ENCODE data around the gene SLC16A6. TPM values are rescaled to one million over a fixed set of nuclear protein-coding genes. Genes with fewer than 3 reads are reported as not detected.

Gene SLC16A6
- total RNA-seq, 2 donors from 2014 or later = 0.22 to 0.43 TPM

DNA sequence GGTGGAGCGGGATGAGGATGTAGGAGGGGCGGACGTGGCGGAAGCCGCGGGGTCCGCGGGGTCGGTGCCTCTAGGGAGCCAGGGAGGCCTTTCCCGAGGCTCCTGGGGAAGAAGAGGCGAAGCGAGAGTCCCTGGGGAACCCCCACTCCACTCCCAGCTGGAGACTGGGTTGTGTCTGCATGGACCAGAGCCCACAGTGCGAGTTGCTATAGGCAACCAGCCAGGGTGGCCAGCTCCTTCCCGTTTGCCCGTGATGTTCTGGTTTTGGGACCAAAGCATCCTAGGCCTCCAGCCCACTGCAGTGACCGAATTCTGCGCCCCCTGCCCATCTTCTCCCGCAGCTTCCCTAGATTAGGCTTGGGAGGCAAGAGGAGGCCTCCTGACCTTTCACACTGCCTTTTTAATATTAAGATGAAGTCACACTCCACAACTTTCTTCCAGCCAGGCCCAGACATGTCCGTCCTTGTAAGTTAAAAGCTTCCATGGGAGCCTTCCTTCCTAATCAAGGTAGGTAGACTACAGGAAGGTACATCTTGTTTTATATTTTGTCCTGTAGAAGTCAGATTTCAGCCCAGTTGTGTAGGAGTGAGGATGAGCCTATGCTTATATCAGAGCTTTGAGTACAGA is 42.6 kb downstream of the SLC16A6 start:
- H3K4me3 ChIP-seq = peak overlapping the region; percentile 74 to 86
- peaks cover 0 to 15% of the 10 kb centered on the region in 2 donors for H3K4me1 ChIP-seq
- TF ChIP-seq, protein P1, sequence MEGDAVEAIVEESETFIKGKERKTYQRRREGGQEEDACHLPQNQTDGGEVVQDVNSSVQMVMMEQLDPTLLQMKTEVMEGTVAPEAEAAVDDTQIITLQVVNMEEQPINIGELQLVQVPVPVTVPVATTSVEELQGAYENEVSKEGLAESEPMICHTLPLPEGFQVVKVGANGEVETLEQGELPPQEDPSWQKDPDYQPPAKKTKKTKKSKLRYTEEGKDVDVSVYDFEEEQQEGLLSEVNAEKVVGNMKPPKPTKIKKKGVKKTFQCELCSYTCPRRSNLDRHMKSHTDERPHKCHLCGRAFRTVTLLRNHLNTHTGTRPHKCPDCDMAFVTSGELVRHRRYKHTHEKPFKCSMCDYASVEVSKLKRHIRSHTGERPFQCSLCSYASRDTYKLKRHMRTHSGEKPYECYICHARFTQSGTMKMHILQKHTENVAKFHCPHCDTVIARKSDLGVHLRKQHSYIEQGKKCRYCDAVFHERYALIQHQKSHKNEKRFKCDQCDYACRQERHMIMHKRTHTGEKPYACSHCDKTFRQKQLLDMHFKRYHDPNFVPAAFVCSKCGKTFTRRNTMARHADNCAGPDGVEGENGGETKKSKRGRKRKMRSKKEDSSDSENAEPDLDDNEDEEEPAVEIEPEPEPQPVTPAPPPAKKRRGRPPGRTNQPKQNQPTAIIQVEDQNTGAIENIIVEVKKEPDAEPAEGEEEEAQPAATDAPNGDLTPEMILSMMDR (IDR thresholded peaks at IDR 0.05) = no peak
- DNase-seq (ENCODE audit: low spot score) = peak; percentile 73
- peak overlapping the region; percentile 98 for H3K27ac ChIP-seq
- H3K36me3 ChIP-seq = no peaks in the 10 kb centered on the region
- H3K27me3 ChIP-seq = no peaks in the 10 kb centered on the region
- no peaks in the 10 kb centered on the region for H3K9me3 ChIP-seq

DNA sequence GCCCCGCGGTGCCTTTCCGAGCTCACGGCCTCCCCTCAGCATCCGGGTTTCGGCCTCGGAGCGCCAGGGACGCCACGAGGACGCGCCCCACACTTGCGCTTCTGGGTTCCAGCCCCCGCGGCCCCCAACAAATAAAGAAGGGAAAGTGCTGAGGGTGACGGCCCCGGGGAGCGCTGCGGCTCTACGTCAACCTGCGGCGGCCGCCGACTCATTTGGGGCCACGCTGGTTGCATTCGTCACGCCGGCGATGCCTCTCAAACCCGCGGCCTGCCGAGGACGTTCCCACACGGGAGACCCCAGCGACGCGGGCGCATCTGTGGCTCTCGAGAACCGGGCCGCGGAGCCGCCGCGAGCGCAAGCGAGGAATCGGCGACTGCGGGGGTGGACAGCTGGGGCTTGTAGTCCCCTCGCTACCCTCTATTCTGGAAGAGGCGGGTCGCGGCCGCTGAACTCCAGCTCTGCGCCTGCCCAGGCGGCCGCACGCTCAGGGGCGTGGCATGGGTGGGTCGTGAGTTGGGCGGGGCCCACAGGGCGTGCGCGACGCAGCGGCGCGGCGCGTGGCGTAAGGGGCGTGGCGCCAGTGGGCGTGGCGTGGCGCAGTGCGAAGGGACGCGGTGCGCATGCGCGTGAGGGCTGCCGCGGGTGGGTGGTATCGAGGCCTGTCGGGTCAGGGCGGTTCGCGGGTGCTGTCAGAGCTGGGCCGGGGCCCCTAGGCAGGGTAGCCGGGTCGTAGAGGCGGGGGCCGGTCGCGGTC is 43.3 kb downstream of the SLC16A6 start, which contains the start of gene AMZ2:
Gene AMZ2, plus strand, starts transcription at position 599 of the 754 bp plus-strand sequence. CDS start 2,145 bp downstream, outside the sequence.
- Histone ChIP-seq H3K27ac (peak within 1 kb of the TSS; percentile 98), H3K36me3 (no peaks in the 10 kb centered on the region), H3K27me3 (no peaks in the 10 kb centered on the region), H3K9me3 (no peaks in the 10 kb centered on the region), H3K4me3 (peak within 1 kb of the TSS; percentile 74 to 86), H3K4me1 (peaks cover 0 to 15% of the 10 kb centered on the region in 2 donors)
- DNase-seq (ENCODE audit: low spot score) = peak; percentile 91
- TF ChIP-seq, protein P1 (IDR thresholded peaks at IDR 0.05) = peak in 1 of 2 donors; percentile 9

DNA sequence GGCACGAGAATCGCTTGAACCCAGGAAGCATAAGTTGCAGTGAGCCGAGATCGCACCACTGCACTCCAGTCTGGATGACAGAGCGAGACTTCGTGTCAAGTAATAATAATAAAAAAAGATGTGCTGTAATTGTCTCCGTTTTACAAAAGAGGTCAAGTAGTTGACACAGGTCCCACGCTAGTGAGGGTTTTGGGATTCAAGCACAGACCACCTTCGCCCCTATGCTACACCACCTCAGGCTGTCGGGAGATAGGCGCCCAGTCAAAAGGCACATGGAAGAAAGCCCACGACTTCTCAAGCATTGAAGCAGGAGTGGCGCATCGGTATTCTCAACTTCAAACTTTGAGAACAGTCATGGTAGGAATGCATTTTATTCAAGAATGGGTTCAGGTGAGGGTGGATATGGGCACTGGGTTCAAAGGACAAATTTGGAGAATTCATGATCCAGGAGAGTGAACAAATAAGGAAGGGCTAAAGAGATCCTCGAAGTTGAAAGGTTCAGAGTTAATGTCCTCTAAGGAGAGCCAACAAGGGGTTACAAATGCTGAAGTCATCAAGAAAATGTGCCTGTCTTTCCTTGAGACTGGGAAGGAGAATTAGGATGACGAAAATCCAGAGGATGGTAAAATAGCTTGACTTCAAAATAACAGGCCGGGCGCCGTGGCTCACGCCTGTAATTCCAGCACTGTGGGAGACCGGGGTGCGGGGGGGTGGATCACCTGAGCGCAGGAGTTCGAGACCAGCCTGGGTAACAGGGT is 44.5 kb downstream of the SLC16A6 start:
- Histone ChIP-seq H3K4me3 (peak overlapping the region in 1 of 2 donors; percentile 74), H3K36me3 (no peaks in the 10 kb centered on the region), H3K4me1 (peaks cover 0 to 15% of the 10 kb centered on the region in 2 donors), H3K27me3 (no peaks in the 10 kb centered on the region), H3K9me3 (no peaks in the 10 kb centered on the region), H3K27ac (peak overlapping the region; percentile 98)
- no peak for DNase-seq (ENCODE audit: low spot score)
- TF ChIP-seq, protein P1 (IDR thresholded peaks at IDR 0.05) = no peak

DNA sequence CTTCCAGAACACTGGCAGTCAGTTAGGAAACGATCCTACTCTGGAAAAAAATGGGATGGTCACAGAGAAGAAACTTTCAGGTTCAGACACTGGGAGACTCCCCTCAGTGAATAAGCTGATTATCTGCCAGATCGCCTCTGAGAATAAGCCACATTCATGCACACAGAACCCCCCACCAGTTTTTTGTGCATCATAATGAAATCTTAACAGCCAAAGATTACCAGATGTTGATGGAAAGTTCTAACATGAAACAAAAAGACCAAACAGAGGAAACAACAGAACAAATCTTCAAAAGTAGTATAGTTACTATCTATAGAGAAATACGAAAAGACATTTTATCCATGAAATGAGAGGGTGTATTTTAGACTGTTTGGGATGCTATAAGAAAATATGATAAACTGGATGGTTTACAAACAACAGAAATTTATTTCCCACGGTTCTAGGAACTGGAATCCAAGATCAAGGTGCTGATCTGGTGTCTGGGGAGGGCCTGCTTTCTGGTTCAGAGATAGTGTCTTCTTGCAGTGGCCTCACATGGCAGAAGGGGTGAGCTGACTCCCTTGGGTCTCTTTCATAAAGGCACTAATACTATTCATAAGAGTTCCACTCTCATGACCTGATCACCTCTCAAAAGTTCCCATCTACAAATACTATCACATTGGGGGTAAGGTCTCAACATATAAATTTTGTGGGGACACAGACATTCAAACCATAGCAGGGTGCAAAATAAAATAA is 51.1 kb downstream of the SLC16A6 start:
- Histone ChIP-seq H3K36me3 (no peaks in the 10 kb centered on the region), H3K27me3 (no peaks in the 10 kb centered on the region), H3K27ac (no peak overlapping the region), H3K4me1 (peaks cover 0 to 11% of the 10 kb centered on the region in 2 donors), H3K4me3 (no peak overlapping the region), H3K9me3 (no peaks in the 10 kb centered on the region)
- no peak for DNase-seq (ENCODE audit: low spot score)
- TF ChIP-seq, protein P1 (IDR thresholded peaks at IDR 0.05) = no peak

DNA sequence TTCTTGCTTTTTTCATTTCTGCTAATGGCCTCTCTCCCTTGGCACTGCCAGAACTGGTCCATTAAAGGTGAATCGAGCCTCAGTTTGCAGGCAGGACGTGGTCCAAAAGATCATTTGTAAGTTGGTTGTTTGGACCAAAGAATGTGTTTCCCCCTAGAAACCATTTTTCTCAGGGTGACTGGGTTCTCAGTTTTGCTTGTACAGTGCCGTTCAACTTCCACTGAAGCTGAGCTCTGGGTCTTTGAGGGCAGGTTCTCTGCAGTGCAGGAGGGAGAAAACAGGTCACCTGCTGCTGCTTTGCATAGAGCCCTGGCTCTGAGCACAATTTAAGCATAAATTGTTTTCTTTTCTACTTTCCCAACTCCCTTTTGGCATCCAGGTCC is 52.1 kb downstream of the SLC16A6 start:
- Histone ChIP-seq H3K9me3 (no peaks in the 10 kb centered on the region), H3K27me3 (no peaks in the 10 kb centered on the region), H3K4me1 (peaks cover 0 to 20% of the 10 kb centered on the region in 2 donors), H3K36me3 (no peaks in the 10 kb centered on the region), H3K27ac (peak overlapping the region in 1 of 2 donors; percentile 73), H3K4me3 (no peak overlapping the region)
- TF ChIP-seq, protein P1 (IDR thresholded peaks at IDR 0.05) = no peak
- no peak for DNase-seq (ENCODE audit: low spot score)

Data from right atrium auricular region (tissue), 2 donors.